Left forelimb (tissue), 1 donor: ENCODE data around the gene TMEM42.

Source experiments
- DNase-seq: peaks from one replicate; pipeline ENCODE4 v3.0.0-alpha.2; 2018; ENCODE audit warnings: low spot score

The TMEM42 gene

DNA sequence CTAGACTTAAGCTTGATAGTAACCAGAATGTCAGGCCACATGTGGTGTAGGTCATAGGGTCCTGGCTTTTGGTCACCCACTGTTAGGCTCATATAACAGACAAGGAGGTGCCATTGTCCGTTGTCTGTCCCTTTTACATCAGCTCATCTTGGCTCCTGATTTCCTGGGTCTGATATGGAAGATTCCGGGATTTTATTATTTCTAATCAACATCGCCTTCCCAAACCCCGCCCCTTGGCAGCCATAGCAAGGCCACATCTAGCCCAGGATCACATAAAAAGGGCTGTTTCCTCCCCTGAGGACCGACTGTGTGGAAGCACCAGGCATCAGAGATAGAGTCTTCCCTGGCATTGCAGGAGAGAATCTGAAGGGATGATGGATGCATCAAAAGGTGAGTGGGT, 12.6 kb downstream of the TMEM42 start, which contains the start of gene TGM4:
Gene TGM4 (plus strand): TSS at position 301 of the 400 bp plus-strand sequence. CDS start 71 bp downstream, at position 372.
- DNase-seq: no peak

DNA sequence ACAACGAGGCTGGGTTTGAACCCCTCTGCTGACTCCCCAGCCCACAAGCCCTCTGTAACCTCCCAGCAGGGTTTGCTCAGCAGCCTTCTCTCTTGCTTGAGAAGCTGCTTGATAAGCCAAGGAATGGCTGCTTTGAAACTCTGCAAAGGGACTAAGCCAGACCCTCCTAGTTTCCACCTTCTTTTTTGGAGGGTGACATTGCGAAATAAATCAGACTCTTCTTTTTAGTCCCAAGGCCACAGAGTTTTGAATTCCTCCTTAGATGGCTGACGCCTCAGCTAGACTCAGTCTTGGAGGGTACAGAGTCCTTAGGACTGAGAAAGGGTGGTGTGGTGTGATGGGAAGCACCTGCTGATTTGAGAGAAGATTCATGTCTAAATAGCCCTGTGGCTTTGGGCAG, 13.9 kb downstream of the TMEM42 start:
- DNase-seq: no peak

DNA sequence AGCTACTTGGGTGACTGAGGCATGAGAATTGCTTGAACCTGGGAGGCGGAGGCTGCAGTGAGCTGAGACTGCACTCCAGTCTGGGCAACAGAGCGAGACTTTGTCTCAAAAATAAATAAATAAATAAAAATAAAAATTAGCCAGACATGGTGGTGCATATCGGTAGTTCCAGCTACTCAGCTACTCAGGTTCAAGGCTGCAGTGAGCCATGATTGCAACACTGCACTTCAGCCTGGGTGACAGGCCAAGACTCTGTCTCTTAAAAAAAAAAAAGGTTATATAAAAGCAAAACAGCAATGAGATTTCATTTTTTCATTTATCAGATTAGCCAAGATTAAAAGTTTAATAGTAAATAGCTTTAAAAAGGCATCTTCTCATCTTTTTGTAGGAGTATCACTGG, 15.6 kb downstream of the TMEM42 start:
- DNase-seq: no peak

DNA sequence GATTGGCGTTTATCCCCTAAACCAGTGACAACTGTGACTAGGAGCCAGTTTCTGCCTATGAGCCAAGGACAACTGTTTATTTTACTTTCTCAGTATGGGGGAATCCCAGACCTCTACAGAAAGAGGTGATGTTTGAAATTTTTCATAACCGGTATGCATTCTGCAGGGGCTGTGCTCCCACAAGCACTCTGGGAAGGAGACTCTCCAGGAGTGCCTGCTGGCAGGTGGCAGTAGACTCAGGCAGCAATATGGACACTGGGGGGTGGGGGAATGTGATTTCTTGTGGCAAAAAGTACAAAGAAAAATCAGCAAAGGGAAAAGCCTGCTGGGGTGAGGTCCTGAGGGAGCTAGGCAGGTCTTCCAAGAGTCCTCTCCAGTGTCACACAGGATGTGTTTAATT, 18.6 kb downstream of the TMEM42 start:
- DNase-seq: no peak

DNA sequence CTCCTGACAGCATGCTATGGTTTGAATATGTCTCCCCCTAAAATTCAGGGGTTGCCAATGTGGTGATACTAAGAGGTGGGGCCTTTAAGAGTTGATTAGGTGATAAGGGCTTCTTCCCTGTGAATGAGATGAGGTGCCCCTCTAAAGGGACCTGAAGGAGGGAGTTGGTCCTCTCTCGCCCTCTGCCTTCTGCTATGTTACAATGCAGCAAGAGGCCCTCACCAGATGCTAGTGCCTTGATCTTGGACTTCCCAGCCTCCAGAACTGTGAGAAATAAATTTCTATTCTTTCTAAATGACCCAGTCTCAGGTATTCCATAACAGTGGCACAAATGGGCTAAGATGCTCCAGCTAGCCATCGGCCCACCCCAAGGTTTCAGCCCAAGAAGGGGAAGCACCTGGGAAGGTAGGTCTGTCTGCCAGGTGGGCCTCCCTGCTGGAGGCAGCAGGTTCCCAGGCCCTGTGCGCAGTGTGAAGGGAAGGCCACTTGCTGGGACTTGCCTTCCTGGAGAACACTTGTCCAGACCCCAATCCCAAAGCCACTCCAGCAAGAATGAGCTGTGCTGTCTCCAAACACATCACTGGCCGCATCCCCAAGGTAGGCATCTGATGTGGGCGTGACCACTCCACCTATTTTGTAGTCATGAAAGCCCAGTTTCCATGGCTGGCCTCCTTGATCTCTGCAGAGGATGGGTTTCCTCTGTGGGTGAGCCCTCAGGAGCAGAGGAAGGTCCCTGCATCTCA, 21.7 kb downstream of the TMEM42 start:
- no peak for DNase-seq

DNA sequence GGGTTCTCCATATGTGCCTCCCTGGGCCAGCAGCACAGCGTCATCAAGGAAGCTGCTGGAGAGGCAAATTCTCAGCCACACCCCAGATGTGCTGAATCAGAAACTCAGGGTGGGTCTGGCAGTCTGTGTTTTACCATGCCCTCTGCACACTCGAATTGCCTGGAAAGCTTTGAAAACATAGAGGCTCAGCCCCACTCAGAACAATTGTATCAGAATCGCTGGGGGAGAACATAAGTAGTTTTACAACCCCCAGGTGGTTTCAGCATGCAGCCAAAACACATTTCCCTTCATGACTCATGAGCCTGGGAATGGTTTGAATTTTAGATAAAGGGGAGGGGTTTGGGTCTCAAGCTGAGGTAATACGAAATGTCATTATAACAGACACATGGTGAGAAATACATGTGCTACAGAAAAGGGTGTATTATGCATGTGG, 22.3 kb downstream of the TMEM42 start:
- no peak for DNase-seq

DNA sequence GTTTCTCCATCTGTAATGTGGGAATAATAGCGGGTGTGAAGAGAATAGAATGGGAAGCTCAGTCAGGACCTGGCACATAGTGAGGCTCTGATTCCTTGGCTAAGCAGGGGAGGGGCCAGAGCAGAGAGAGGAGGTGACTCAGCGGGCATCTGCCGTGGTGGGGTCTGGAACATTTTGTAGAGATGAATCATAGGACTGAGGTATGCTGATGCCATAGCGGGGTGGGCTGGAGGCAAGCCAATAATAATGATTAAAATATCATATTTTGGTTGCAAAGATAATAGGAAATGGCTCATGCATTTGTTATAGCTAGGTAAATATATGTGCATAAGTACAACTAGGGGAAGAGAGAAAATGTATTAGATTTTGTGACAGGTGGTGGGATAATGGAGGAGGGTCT, 23.9 kb downstream of the TMEM42 start:
- no peak for DNase-seq

DNA sequence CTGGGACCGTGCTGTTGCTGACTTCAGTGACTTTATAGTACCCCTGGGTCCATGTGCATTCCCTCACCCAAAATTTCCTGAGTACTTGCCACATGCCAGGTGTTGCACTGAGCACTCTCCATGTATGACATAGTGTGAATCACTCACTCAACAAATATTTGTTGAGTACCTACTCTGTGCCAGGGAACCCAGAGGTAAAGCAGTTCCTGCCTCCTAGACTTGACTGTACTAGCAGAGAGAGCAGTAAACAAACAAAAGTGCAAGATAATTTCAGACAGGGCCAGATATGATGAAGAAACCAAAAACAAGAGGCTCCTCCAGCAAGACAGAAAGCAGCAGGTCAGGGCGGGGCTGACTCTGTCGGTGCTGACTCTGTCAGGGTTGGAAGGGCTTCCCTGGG, 24.8 kb downstream of the TMEM42 start:
- DNase-seq: no peak

DNA sequence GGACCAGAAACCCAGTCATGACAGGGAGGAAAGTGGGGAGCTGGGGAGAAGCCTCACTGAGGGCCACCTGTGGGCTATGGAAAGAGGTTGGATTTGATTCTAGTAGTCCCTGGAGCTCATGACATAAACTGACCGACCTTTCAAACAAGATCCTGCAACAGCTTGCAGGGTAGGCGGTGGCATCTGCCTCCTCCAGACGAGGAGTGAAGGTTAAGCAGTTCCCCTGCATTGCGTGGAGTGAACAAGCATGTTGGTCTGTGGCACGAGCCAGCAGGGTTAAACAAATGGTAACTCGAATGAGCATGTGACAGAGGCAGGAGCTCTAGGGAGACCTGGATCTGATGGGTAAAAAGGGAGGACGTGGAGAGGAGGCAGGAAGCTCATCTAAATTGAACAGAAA, 25.4 kb downstream of the TMEM42 start:
- no peak for DNase-seq

DNA sequence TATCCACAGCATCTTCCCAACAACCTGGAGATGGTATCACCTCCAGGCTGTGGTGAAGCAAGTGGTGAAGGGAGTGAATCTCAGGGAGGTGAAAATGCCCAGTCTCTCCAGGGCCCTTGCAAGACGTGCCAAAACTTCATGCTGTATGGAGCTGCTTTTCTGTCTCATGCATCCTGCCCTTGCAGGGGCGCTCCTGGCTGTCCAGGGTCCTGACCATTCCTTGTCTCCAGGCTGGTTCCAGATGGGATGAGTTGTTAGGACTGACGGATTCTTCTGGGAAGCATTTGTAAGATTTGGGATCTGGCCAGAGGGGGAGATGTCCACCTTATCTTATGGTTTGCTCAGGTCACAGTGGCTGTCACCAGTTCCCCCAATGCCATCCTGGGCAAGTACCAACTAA, 28.5 kb downstream of the TMEM42 start:
- no peak for DNase-seq

DNA sequence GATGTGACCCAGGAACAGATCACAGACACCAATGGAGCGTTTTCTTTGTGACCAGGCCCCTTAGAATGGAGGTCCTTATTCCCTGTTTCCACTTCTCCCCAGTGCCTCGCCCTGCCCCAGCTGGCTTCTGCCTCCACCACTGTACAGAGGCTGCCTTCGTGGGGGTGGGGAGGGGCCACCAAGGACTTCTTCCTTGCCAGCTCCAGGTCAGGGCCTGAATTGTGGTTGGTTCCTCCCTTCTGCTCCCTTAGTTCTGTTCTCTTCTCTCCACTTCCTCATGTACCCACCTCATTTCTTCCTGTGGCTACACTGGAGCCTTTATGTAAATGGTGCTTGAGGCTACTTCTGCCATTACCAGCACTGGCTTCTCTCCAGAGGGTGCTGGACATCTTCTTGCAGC, 29.1 kb downstream of the TMEM42 start:
- DNase-seq: no peak

DNA sequence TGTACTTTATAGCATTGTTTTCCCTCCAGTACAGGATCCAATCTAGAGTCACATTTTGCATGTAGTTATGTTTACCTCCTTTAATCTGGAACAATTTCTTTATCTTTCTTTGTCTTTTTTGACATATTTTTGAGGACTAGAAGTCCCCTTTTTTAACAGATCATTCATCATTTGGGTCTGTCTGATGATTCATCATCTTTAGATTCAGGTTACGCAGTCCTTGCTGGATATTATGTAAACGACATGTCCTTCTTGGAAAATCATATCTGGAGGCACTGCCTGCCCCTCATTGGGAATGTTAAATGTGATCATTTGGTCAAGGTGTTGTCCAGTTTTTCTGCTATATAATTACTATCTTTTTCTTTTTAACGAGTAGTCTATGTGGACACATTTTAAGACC, 31.0 kb downstream of the TMEM42 start:
- no peak for DNase-seq

DNA sequence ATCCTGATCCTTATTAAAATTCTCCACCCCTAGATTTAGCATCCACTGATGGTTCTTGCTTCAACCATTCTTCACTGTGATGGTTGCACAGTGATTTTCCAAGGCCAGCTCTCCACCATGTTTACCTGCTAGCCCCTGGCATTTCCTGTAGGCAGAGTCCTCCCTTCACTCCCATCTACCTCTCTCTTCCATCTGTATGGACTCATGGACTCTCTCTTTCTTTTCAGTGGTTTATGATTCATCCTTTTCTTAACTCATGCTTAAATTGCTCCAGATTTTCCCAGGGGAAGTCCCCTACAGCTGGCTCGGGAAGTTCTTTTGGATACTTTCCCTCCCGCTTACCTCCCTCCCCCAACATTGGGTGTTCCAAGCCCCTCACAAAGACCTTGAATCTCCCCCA, 31.4 kb downstream of the TMEM42 start:
- no peak for DNase-seq

DNA sequence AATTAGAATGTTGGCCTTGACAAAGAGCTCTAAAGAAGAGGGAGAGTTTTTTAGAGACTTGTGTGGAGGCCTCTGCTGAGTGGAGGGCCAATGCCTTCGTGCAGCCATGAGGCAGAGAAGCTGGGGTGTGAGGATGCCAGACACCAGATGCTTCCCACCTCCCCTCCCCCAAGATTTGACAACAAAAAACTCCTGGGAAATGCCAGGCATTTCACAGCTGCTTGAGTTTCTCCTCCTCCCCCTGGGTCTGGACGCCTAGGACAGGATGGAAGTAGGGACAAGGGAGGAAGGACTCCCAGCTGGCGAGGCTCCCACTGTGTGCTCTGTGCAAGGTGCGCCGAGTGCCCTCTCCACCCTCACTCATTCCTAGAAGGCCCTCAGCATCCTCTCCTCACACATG, 32.8 kb downstream of the TMEM42 start:
- DNase-seq: no peak

DNA sequence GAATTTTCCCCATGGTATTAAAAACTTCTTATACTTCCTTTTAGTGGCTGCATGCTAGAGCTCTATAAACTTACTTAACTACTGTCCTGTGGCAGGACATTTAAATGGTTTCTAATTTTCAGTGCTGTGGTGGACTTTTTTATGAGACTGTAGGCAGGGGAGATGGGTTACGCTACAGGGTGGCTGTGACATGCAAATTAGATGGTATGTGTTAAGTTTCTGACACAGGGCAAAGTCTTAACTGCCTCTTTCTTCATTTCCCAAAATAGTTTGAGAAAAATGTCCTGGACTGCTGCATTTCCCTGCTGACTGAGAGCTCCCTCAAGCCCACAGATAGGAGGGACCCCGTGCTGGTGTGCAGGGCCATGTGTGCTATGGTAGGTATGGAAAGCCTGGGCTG, 34.7 kb downstream of the TMEM42 start:
- no peak for DNase-seq

DNA sequence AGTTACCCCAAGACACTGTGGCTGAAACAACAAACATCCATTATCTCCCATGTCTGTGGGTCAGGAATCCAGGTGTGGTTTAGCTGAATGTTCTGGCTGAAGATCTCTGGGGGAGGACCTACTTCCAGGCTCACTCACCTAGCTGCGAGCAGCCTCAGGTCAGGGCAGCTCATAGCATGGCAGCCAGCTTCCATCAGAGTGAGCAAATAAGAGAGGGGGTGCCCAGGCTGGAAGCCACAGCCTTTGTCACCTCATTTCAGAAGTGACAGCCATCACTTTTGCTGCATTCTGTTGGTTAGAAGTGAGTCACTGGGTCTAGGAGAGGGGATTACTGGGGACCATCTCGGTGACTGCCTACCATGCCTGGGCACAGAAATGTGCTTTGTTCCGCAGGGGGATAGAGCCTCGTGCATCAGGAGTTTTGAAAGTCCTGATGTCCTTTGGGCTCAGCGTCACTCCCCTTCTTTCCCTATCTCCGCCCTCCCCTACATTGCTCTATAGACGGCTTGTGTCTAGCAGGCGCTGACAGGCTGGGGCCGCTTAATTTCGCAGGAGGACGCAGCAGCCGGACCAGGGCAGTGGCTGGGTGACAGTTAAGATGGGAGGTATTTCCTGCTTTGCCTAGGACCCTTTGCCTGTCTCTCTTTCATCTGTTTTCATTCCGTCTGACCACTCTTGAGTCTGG, 38.1 kb downstream of the TMEM42 start:
- DNase-seq: no peak

DNA sequence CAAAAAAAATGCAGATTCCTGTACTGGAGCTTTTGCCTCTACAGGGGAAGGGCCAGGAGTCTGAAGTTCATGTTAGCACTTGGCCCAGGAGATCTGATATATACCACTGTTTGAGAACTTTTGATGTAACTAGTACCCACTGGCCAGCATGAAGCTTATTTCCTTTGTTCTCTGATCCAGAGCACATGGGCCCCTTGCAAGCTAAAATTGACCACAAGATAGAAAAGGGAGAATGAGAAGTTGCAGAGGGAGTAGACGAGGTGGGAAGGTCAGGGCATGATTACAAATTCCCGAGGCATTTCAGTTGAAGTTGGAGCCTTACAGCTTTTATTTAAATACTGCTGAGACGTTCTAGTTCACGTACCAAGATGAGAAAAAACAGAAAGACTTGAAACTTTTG, 40.9 kb downstream of the TMEM42 start:
- no peak for DNase-seq

DNA sequence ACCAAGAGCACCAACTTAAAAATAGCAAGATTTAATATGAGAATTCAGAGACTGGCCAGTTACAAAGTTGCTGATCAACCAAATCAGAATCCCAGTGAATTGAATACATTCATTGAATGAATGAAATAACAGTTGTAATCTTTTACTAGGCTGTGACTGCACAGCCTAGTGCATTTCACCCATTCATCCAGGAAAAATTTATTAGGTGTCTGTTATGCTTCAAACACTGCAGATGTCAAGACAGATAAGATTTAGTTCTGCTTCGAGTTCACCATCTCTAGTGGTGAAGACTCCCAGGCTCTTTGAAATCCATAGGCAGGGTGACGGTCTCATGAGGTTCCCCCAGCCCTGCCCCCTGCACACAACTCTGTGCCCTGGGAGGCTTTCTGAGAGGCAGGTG, 41.6 kb downstream of the TMEM42 start:
- DNase-seq: no peak

DNA sequence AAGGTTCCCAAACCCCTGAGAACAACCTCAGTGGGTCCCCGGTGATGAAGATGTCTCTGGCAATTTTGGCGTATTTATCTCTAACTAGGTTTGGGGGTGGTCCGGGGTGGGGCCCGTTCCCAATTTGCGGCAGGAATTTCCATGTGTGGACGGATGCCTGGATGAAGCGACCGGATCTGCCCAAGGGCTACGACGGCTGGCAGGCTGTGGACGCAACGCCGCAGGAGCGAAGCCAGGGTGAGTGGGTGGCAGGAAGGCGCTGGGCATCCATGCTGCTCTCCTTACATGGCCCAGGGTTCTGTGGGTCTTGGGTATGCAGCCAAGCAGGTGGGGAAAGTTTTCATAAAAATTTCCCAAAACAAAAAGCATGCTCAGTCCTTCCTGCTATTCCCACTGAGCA, 42.0 kb downstream of the TMEM42 start:
- DNase-seq: no peak

DNA sequence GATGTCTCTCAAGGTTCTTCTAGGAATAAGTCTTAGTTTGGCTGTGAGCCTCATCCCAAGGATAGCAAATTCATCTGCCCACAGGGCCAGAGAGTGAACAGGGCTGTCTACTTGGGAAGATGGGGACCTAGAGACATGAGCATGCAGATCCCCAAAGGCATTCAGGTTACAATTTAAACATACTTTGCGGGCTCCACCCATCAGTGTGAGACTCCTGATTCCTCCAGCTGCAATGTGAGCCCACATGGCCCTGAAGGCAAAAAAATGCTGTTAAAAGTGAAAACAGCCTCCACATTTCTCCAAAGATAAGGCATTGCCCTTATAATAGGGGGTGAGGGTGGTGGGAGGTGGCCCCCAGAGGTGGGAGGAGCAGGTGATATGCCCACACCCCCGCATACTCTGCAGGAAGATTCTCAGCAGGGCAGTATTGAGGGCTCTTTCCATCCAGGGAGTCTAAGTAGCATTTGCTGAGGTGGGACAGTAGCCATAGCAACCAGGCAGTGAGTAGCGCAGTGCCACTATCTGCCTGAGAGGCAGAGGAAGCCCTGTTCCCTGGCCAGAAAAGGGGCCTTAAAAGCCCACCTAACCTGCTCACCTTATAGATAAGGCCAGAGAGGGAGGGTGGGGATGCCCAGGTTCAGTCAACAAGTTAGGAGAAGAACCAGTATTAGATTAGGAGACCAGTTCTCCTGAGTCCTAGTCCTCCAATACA, 43.9 kb downstream of the TMEM42 start:
- no peak for DNase-seq

DNA sequence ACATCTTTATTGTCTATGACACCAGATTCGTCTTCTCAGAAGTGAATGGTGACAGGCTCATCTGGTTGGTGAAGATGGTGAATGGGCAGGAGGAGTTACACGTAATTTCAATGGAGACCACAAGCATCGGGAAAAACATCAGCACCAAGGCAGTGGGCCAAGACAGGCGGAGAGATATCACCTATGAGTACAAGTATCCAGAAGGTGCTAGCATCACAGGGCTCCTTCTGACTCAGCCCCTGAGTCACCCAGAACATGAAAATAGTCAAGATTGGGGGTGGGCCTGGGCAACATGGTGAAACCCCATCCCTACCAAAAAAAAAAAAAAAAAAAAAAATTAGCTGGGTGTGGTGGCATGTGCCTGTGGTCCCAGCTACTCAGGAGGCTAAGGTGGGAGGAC, 45.3 kb downstream of the TMEM42 start:
- no peak for DNase-seq

DNA sequence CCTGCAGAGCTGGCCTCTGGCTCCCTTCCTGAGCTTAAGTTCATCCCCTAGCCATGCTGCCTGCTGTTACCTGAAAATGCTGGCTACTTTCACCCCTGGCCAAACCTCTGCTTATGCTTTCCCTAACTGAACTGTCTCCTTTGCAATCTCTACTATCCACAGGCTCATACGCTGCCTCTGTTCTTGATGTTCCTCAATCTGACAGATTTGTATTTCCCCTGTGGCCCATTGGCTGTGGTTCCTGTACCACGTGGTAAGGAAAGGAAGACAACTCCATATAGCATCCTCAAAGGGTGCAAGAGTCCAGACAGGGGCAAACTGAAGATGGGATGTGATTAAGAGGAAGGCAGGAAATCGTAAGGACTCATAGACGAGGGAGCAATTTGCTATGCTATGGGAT, 45.9 kb downstream of the TMEM42 start:
- no peak for DNase-seq

DNA sequence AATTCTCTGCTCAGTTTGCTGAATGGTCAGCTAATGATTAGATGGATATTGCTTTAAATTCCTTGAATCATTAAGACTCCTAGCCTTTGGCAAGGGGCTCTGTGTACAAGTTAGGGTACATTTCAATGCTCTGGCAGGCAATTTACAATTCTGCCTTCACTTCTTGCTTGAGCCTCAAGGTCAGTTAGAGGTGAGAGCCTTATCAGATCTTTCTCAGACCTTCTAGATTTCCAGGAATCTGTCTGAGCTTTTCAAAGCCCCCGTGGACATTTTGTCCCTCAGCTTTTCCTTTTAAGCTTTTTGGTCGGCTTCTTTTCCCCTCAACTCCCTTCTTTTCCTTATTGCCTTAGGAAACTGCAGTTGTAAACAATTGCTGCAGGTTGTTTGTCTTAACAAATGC, 47.4 kb downstream of the TMEM42 start:
- DNase-seq: no peak
